ENCODE measurements around the gene CDC73. TPM values are rescaled to one million over a fixed set of nuclear protein-coding genes. Genes with fewer than 3 reads are reported as not detected.
"Not testable (repeated sequence)": the region's sequence is repeated elsewhere in the genome, so short reads cannot be mapped to it uniquely, and the experiment has no call there.

Gene CDC73
- polyA plus RNA-seq, 3 donors from 2014 or later: 64.6 to 107 (median 67.7) TPM

DNA sequence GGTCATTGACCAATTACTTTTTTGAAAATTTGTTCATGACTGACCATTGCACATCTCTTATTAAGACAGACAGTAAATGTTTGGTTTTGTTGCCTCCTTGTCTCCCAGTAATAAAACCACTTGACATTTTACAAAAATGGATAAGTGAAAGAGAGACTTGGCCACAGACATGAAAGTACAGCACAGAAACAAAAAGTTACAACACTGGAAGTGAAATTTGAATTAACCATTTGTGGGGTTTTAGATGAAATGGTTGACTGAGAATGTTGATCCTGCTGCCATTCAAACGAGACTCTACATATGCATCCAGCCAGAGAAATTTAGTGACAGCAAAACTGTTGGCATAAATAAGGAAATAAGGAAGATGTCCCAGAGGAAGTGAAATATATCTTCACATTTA, 143.9 kb downstream of the CDC73 start:
- no peak for DNase-seq
- Mint-ChIP-seq H3K27me3 (ENCODE audit: low read depth in 3 of 3) (peaks cover 0 to 1% (median 0%) of the 10 kb centered on the region in 3 donors), H3K4me3 (no peak overlapping the region), H3K9me3 (no peaks in the 10 kb centered on the region), H3K36me3 (peaks cover 6 to 11% (median 8%) of the 10 kb centered on the region in 3 donors), H3K4me1 (peaks cover 7 to 14% of the 10 kb centered on the region in 2 donors), H3K27ac (peak overlapping the region in 1 of 6 donors; percentile 30)

DNA sequence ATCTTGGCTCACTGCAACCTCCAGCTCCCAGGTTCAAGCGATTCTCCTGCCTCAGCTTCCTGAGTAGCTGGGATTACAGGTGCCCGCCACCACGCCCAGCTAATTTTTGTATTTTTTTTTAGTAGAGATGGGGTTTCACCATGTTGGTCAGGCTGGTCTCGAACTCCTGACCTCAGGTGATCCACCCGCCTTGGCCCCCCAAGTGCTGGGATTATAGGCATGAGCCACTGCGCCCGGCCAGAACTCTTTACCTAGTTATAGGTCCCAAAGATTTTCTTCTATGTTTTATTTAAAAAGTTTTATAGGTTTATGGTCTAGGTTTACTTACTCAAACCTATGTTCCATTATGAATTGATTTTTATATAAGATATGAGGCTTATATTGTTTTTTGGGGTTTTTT, 145.0 kb downstream of the CDC73 start:
- Mint-ChIP-seq H3K36me3 (peaks cover 8 to 16% (median 14%) of the 10 kb centered on the region in 3 donors), H3K4me1 (peaks cover 13 to 23% of the 10 kb centered on the region in 2 donors)
- not testable (repeated sequence) for DNase-seq; H3K27ac Mint-ChIP-seq; H3K27me3 Mint-ChIP-seq (ENCODE audit: low read depth in 3 of 3); H3K9me3 Mint-ChIP-seq; H3K4me3 Mint-ChIP-seq

DNA sequence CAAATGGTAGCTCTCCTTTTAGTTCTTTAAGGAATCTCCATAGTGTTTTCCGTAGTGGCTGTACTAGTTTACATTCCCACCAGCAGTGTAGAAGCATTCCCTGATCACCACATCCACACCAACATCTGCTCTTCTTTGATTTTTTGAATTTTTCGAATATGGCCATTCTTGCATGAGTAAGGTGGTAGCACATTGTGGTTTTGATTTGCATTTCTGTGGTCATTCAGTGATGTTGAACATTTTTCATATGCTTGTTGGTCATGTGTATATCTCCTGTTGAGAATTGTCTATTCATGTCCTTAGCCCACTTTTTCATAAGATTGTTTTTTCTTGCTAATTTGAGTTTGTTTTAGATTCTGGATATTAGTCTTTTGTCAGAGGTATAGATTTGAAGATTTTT, 149.2 kb downstream of the CDC73 start:
- no peak overlapping the region for H3K4me3 Mint-ChIP-seq
- peaks cover 0 to 1% (median 0%) of the 10 kb centered on the region in 3 donors for H3K27me3 Mint-ChIP-seq (ENCODE audit: low read depth in 3 of 3)
- peaks cover 6 to 17% of the 10 kb centered on the region in 2 donors for H3K4me1 Mint-ChIP-seq
- H3K9me3 Mint-ChIP-seq: peaks cover 0 to 2% (median 0%) of the 10 kb centered on the region in 6 donors
- peaks cover 4 to 34% (median 25%) of the 10 kb centered on the region in 3 donors for H3K36me3 Mint-ChIP-seq
- no peak overlapping the region for H3K27ac Mint-ChIP-seq
- DNase-seq: no peak

DNA sequence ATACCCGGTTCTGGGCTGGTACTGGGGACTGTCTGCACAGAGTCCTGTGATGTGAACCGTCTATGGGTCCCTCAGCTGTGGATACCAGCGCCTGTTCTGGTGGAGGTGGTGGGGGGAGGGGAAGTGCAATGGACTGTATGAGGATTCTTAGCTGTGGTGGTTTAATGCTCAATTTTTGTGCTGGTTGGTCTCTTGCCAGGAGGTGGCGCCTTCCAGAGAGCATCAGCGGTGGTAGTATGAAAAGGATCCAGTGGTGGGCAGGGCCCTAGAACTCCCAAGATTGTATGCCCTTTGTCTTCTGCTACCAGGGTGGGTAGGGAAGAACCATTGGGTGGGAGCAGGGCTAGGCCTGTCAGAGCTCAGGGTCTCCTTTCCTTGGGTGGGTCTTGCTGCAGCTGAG, 153.9 kb downstream of the CDC73 start:
- no peak for DNase-seq
- no peak overlapping the region for H3K4me3 Mint-ChIP-seq
- no peaks in the 10 kb centered on the region for H3K27me3 Mint-ChIP-seq (ENCODE audit: low read depth in 3 of 3)
- H3K4me1 Mint-ChIP-seq: peaks cover 6 to 17% of the 10 kb centered on the region in 2 donors
- peaks cover 0 to 2% (median 0%) of the 10 kb centered on the region in 6 donors for H3K9me3 Mint-ChIP-seq
- H3K27ac Mint-ChIP-seq: no peak overlapping the region
- peaks cover 0 to 43% (median 34%) of the 10 kb centered on the region in 3 donors for H3K36me3 Mint-ChIP-seq

DNA sequence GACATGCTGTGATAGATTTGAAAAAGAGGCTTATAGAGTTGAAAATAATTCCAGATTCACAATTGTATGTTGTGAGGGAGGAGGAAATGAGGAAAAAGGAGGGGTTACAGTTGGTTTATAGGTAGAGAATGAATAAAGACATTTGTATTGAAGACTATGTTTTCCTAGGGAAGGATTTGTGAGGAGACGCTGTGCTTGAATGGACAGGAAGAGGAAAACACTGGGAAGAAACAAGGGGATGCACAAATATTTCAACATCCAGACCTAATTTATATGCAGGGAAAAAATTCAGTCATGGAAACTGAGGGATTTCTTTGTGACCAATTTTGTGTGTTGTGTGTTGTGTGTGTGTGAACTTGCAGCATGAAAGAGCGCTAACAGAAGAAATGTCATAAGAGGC, 157.1 kb downstream of the CDC73 start:
- Mint-ChIP-seq H3K4me3 (no peak overlapping the region), H3K4me1 (no peaks in the 10 kb centered on the region), H3K27me3 (ENCODE audit: low read depth in 3 of 3) (no peaks in the 10 kb centered on the region), H3K9me3 (no peaks in the 10 kb centered on the region), H3K36me3 (peaks cover 0 to 28% (median 16%) of the 10 kb centered on the region in 3 donors), H3K27ac (peak overlapping the region in 1 of 6 donors; percentile 10)
- DNase-seq: no peak

DNA sequence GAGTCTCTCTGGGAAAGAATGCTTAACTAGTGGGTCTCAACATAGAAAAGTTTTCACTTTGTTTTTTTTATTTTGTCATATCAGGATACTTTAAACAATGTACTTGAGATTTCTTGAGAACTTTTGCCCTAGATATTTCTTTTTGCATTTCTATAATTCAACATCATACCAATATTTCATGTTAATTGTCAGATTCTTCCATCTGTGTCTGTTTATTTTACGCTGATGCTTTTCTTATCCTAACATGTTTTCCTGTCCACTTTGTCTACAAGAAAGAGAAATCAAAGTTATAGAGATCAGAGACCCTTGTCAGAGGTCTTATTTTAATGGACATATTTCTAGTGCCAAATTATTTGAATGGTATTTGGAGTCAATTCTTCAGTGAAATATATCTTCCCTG, 160.1 kb downstream of the CDC73 start:
- Mint-ChIP-seq H3K27me3 (ENCODE audit: low read depth in 3 of 3) (peaks cover 0 to 2% (median 0%) of the 10 kb centered on the region in 3 donors), H3K27ac (peak overlapping the region in 1 of 6 donors; percentile 1), H3K9me3 (no peaks in the 10 kb centered on the region), H3K4me3 (no peak overlapping the region), H3K4me1 (no peaks in the 10 kb centered on the region), H3K36me3 (peaks cover 4 to 20% (median 7%) of the 10 kb centered on the region in 3 donors)
- DNase-seq: no peak

DNA sequence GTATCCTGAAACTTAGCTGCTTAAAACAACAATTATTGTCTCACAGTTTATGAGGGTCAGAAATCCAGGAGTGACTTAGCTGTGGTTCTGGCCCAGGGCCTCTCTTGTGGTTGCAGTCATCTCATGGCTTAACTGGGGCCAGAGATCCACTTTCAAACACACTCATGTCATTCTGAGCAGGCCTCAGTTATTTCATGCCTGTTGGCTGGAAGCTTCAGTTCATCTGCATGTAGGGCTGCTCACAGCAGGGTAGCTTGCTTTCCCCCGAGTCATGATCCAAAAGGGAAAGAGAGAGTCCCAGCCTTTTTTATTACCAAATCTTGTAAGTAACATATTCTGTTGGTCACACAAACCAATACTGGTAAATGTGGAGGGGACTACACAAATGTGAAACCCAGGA, 161.2 kb downstream of the CDC73 start:
- Mint-ChIP-seq H3K9me3 (no peaks in the 10 kb centered on the region), H3K36me3 (peaks cover 4 to 20% (median 4%) of the 10 kb centered on the region in 3 donors), H3K27me3 (ENCODE audit: low read depth in 3 of 3) (peaks cover 0 to 2% (median 0%) of the 10 kb centered on the region in 3 donors), H3K4me1 (no peaks in the 10 kb centered on the region), H3K27ac (no peak overlapping the region), H3K4me3 (no peak overlapping the region)
- no peak for DNase-seq

DNA sequence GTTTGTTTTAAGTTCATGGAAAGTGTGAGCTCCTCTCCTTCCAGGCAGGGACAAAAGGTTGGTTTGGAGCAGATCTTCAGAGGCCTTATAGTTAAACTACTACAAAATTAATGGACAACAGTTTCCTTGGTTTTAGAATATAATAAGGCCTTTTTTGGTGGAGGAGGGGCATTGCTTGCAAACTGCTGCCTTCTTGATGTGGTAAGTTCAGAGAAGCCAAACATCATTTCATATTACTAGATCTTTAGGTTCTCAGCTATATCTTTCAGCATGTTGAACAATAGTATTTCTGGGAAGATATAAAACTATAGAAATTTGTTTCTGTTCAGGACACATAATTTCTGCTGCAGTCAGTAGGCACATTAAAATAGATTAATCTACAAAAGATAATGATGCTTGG, 162.4 kb downstream of the CDC73 start:
- Mint-ChIP-seq H3K9me3 (no peaks in the 10 kb centered on the region), H3K27ac (peak overlapping the region in 1 of 6 donors; percentile 23), H3K4me3 (no peak overlapping the region), H3K4me1 (no peaks in the 10 kb centered on the region), H3K27me3 (ENCODE audit: low read depth in 3 of 3) (peaks cover 0 to 2% (median 0%) of the 10 kb centered on the region in 3 donors), H3K36me3 (peaks cover 4 to 16% (median 4%) of the 10 kb centered on the region in 3 donors)
- DNase-seq: no peak

DNA sequence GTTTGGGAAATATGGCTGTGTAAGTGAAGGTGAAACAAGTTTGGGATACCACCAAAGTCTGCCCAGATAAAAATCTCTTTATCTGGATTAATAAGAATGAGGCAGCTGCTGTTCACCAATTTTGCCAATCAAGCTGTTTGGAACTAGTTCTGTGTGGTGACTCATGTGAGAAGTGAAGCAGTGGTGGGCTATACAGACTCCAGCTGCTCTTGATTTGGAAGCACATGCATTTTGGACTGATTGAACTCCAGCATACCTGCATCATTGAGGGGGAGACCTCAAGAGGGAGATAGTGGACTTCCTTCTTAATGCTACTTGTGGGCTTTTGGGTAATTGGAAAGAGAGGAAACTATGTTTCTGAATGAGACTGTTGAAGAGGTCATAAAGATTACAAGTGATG, 163.8 kb downstream of the CDC73 start:
- Mint-ChIP-seq H3K4me1 (no peaks in the 10 kb centered on the region), H3K27ac (no peak overlapping the region), H3K27me3 (ENCODE audit: low read depth in 3 of 3) (peaks cover 0 to 3% (median 0%) of the 10 kb centered on the region in 3 donors), H3K36me3 (peaks cover 4 to 11% (median 4%) of the 10 kb centered on the region in 3 donors), H3K9me3 (no peaks in the 10 kb centered on the region), H3K4me3 (no peak overlapping the region)
- no peak for DNase-seq

DNA sequence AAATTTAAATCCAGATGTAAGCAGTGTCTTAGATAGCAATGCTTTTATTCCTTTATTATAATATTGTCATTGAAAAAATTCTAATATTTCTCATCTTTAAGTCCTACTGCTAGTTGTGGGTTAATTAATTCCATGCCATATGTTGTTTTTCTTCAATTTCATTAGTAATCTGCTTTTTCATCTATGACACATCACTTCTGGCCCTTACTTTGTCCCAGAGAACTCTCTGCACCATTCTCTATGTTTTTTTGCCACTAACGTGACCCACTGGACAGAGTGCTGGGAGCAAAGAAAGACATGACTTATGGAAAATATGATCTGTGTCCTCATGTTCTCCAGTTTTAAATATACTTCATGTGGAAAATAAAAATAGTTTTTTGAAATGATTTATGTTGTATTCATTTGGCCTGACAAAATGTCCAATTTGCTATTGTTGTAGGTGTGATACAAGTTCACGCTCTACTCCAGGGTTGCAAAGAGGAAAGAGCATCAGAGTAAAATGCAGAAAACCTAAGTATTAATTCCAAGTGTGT, 166.8 kb downstream of the CDC73 start:
- DNase-seq; H3K36me3 Mint-ChIP-seq; H3K4me1 Mint-ChIP-seq; H3K9me3 Mint-ChIP-seq; H3K27ac Mint-ChIP-seq; H3K4me3 Mint-ChIP-seq; H3K27me3 Mint-ChIP-seq (ENCODE audit: low read depth in 3 of 3): not testable (repeated sequence)

DNA sequence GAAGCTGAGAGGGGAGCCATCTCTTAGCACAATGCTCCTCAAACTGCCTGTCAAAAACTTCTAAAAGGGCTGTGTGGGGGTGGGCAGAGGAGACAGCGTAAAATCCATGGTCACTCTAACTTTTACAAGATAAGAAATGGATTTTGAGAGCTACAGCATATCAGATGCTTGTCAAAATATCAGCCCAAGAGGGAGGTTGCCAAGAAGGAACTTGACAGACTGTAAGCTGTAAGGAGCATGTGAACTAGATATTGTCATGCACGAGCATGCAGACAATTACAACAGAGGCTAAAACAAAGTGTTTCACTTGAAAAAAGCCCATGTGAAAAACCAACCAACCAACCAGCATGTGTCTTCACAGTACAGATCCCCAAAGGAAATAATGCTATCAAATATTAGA, 171.9 kb downstream of the CDC73 start:
- no peak overlapping the region for H3K4me3 Mint-ChIP-seq
- no peaks in the 10 kb centered on the region for H3K4me1 Mint-ChIP-seq

DNA sequence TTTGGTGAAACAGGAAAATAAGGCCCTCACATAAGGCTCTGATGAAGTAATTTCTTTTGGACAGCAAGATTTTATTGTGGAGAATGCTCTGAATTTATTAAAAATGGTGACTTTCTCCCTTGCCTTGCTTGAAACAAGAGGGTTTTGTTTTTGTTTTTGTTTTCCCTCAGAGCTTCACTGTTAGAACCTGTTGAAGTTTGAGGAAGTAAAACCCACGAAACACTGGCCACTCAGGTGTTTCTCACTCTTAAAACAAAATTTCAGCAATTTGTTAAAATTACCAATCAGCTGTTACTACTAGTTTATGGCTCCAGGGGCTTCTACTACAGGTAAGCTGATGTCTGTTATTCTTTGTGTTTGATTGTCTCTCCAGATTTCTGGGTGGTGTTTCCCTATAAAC, 177.2 kb downstream of the CDC73 start:
- H3K9me3 Mint-ChIP-seq: peaks cover 0 to 3% (median 0%) of the 10 kb centered on the region in 6 donors
- H3K4me3 Mint-ChIP-seq: no peak overlapping the region
- H3K27ac Mint-ChIP-seq: no peak overlapping the region

More for the DNA sequence above, 171.9 kb downstream of the CDC73 start:
- no peak for DNase-seq
- H3K27ac Mint-ChIP-seq: no peak overlapping the region
- peaks cover 0 to 5% (median 0%) of the 10 kb centered on the region in 3 donors for H3K27me3 Mint-ChIP-seq (ENCODE audit: low read depth in 3 of 3)
- peaks cover 0 to 6% (median 0%) of the 10 kb centered on the region in 3 donors for H3K36me3 Mint-ChIP-seq
- H3K9me3 Mint-ChIP-seq: peaks cover 0 to 3% (median 0%) of the 10 kb centered on the region in 6 donors

DNA sequence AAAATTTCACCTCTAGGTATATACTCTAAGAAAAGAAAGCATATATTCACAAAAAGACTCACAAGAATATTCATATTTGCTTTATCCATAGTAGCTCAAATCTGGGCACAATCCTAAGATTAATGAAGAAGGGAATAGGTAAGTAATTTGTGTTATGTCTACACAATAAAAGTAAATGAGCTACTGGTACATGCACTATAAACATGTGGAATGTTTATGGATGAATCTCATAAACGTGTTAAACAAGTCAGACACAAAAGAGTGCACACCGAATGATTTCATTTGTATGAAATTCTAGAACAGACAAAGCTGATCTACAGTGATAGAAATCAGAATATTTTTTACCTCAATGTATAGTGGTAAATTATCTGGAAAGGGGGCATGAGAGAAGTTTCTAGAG, 179.9 kb downstream of the CDC73 start:
- Mint-ChIP-seq H3K27me3 (ENCODE audit: low read depth in 3 of 3) (peaks cover 0 to 4% (median 0%) of the 10 kb centered on the region in 3 donors), H3K36me3 (no peaks in the 10 kb centered on the region), H3K4me1 (no peaks in the 10 kb centered on the region), H3K27ac (no peak overlapping the region), H3K4me3 (no peak overlapping the region), H3K9me3 (no peaks in the 10 kb centered on the region)
- DNase-seq: no peak

More for the DNA sequence above, 177.2 kb downstream of the CDC73 start:
- peaks cover 0 to 6% (median 0%) of the 10 kb centered on the region in 3 donors for H3K36me3 Mint-ChIP-seq
- H3K4me1 Mint-ChIP-seq: no peaks in the 10 kb centered on the region
- peaks cover 0 to 4% (median 0%) of the 10 kb centered on the region in 3 donors for H3K27me3 Mint-ChIP-seq (ENCODE audit: low read depth in 3 of 3)
- DNase-seq: no peak

DNA sequence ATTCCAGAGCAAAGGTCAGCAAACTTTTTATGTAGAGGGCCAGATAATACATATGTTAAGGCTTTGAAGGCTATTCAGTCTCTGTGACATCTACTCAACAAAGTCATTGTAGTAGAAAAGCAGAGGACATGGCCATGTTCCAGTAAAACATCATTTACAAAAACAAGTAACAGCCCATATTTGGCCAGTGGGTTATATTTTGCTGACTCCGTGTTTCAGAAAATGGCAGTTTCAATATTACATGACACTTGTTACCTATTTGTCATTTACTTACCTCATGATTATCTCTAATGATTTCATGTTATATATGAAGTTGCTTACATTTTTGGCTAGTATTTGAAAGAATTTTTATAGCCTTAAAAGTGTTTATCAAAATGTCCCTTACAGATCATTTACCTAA, 182.0 kb downstream of the CDC73 start:
- Mint-ChIP-seq H3K36me3 (no peaks in the 10 kb centered on the region), H3K9me3 (no peaks in the 10 kb centered on the region), H3K4me1 (no peaks in the 10 kb centered on the region), H3K27ac (no peak overlapping the region), H3K27me3 (ENCODE audit: low read depth in 3 of 3) (peaks cover 0 to 2% (median 0%) of the 10 kb centered on the region in 3 donors), H3K4me3 (no peak overlapping the region)
- DNase-seq: no peak
